Ectodermal cell (in vitro differentiated cells): ENCODE measurements around the gene PARD3B.

Experiments
- H3K27ac ChIP-seq: 2 replicates; pipeline ENCODE4 v1.7.0; 2013; ENCODE audit warnings: mild to moderate bottlenecking, low read depth, low read length; ENCODE audit not compliant: insufficient read depth, poor library complexity, severe bottlenecking
- H3K27me3 ChIP-seq: 2 replicates; pipeline ENCODE4 v1.7.0; 2013; ENCODE audit warnings: mild to moderate bottlenecking, low read length; ENCODE audit not compliant: insufficient read depth, control insufficient read depth, poor library complexity, severe bottlenecking
- H3K36me3 ChIP-seq: one replicate; pipeline ENCODE4 v1.7.0; 2013; ENCODE audit warnings: low read length; ENCODE audit not compliant: control insufficient read depth, insufficient read depth
- H3K4me1 ChIP-seq: one replicate; pipeline ENCODE4 v1.7.0; 2013; ENCODE audit warnings: low read length; ENCODE audit not compliant: control insufficient read depth, insufficient read depth
- H3K4me3 ChIP-seq: 2 replicates; pipeline ENCODE4 v1.7.0; 2013; ENCODE audit warnings: low read depth, low read length, control low read depth; ENCODE audit not compliant: insufficient read depth
- H3K9me3 ChIP-seq: 2 replicates; pipeline ENCODE4 v1.7.0; 2013; ENCODE audit warnings: mild to moderate bottlenecking, low read length, moderate library complexity; ENCODE audit not compliant: control insufficient read depth
- WGBS, 2 experiments: methylation state at CpG; one replicate each; pipeline ENCODE4 v1.1.7; 2013; ENCODE audit warnings: missing lambda C conversion rate in 2 of 2; 5-methylcytosine and 5-hydroxymethylcytosine counted together

Gene PARD3B

GRCh38 chr2:204972161-204972560 lies 426.9 kb downstream of the PARD3B start:
- H3K4me3 ChIP-seq: no peak overlapping the region
- peaks cover 30% of the 10 kb centered on the region for H3K4me1 ChIP-seq
- H3K9me3 ChIP-seq: no peaks in the 10 kb centered on the region
- H3K27me3 ChIP-seq: no peaks in the 10 kb centered on the region
- H3K27ac ChIP-seq: peak overlapping the region; percentile 79
- H3K36me3 ChIP-seq: no peaks in the 10 kb centered on the region

- 43 to 55% methylated on average over 5 of the region's 5 CpGs for WGBS, 2 experiments
- no peaks in the 10 kb centered on the region for H3K36me3 ChIP-seq
- no peaks in the 10 kb centered on the region for H3K27me3 ChIP-seq
- no peaks in the 10 kb centered on the region for H3K9me3 ChIP-seq
- peak overlapping the region; percentile 79 for H3K27ac ChIP-seq
- no peak overlapping the region for H3K4me3 ChIP-seq
- H3K4me1 ChIP-seq: peaks cover 26% of the 10 kb centered on the region
Observed at GRCh38 chr2:204972606-204973336, 427.5 kb downstream of the PARD3B start.

- no peak overlapping the region for H3K4me3 ChIP-seq
- WGBS, 2 experiments: 77 to 90% methylated on average over 2 of the region's 2 CpGs
- H3K27me3 ChIP-seq: no peaks in the 10 kb centered on the region
- peaks cover 34% of the 10 kb centered on the region for H3K4me1 ChIP-seq
- no peaks in the 10 kb centered on the region for H3K9me3 ChIP-seq
- H3K36me3 ChIP-seq: no peaks in the 10 kb centered on the region
- peak overlapping the region; percentile 79 for H3K27ac ChIP-seq
Observed at GRCh38 chr2:204973616-204974015, 428.3 kb downstream of the PARD3B start.

GRCh38 chr2:204974487-204974886 lies 429.2 kb downstream of the PARD3B start:
- Histone ChIP-seq H3K4me1 (peaks cover 34% of the 10 kb centered on the region), H3K27ac (no peak overlapping the region)
- 86 to 97% methylated on average over 2 of the region's 2 CpGs for WGBS, 2 experiments

GRCh38 chr2:204977914-204978313 lies 432.6 kb downstream of the PARD3B start:
- Histone ChIP-seq H3K4me3 (no peak overlapping the region), H3K27ac (peak overlapping the region; percentile 11), H3K9me3 (no peaks in the 10 kb centered on the region), H3K27me3 (no peaks in the 10 kb centered on the region), H3K36me3 (no peaks in the 10 kb centered on the region), H3K4me1 (peaks cover 21% of the 10 kb centered on the region)
- WGBS, 2 experiments: no CpG with 5 or more reads among the region's 1 CpG

More at GRCh38 chr2:204974487-204974886, 429.2 kb downstream of the PARD3B start:
- Histone ChIP-seq H3K36me3 (no peaks in the 10 kb centered on the region), H3K9me3 (no peaks in the 10 kb centered on the region), H3K27me3 (no peaks in the 10 kb centered on the region), H3K4me3 (no peak overlapping the region)

- no peak overlapping the region for H3K4me3 ChIP-seq
- H3K27ac ChIP-seq: no peak overlapping the region
- H3K36me3 ChIP-seq: no peaks in the 10 kb centered on the region
- H3K4me1 ChIP-seq: peaks cover 13% of the 10 kb centered on the region
- no peaks in the 10 kb centered on the region for H3K9me3 ChIP-seq
- H3K27me3 ChIP-seq: no peaks in the 10 kb centered on the region
- WGBS, 2 experiments: 26 to 29% methylated on average over 2 of the region's 2 CpGs
Observed at GRCh38 chr2:204982303-204982702, 437.0 kb downstream of the PARD3B start.

- Histone ChIP-seq H3K4me1 (peaks cover 3% of the 10 kb centered on the region), H3K9me3 (no peaks in the 10 kb centered on the region), H3K4me3 (no peak overlapping the region), H3K27ac (no peak overlapping the region), H3K27me3 (no peaks in the 10 kb centered on the region), H3K36me3 (no peaks in the 10 kb centered on the region)
- WGBS, 2 experiments: 89 to 93% methylated on average over 3 of the region's 3 CpGs
Observed at GRCh38 chr2:204984518-204984917, 439.2 kb downstream of the PARD3B start.

- no peak overlapping the region for H3K4me3 ChIP-seq
- H3K27ac ChIP-seq: no peak overlapping the region
- 94 to 96% methylated on average over 4 of the region's 5 CpGs for WGBS, 2 experiments
- H3K36me3 ChIP-seq: no peaks in the 10 kb centered on the region
- H3K4me1 ChIP-seq: peaks cover 3% of the 10 kb centered on the region
- H3K27me3 ChIP-seq: no peaks in the 10 kb centered on the region
- no peaks in the 10 kb centered on the region for H3K9me3 ChIP-seq
Observed at GRCh38 chr2:204986641-204987040, 441.4 kb downstream of the PARD3B start.

GRCh38 chr2:204988836-204989235 lies 443.6 kb downstream of the PARD3B start:
- H3K4me3 ChIP-seq: no peak overlapping the region
- H3K4me1 ChIP-seq: peaks cover 3% of the 10 kb centered on the region
- H3K27ac ChIP-seq: no peak overlapping the region
- no peaks in the 10 kb centered on the region for H3K9me3 ChIP-seq
- H3K36me3 ChIP-seq: no peaks in the 10 kb centered on the region
- H3K27me3 ChIP-seq: no peaks in the 10 kb centered on the region
- 85 to 88% methylated on average over 2 to 3 of the region's 3 CpGs for WGBS, 2 experiments

GRCh38 chr2:204989877-204990276 lies 444.6 kb downstream of the PARD3B start:
- Histone ChIP-seq H3K36me3 (no peaks in the 10 kb centered on the region), H3K9me3 (no peaks in the 10 kb centered on the region), H3K4me3 (no peak overlapping the region), H3K27ac (no peak overlapping the region), H3K4me1 (no peaks in the 10 kb centered on the region), H3K27me3 (no peaks in the 10 kb centered on the region)
- WGBS, 2 experiments: 100% methylated on average over 1 of the region's 1 CpG; no CpG with 5 or more reads in 1 of the 2 experiments
